Stimulated activated memory B cell treated with anti-CD40 and anti-IgM and Interleukin-4, amounts not matched to agents 10 μg/mL and 1 μg/mL and 100 μg/mL, for 72 hours (primary cell): Measurements from ENCODE around the gene CLDN16.

Experiments
- ATAC-seq: fragments of 150-1000 bp; cut with Tn5 transposase; 2 replicates; pipeline ENCODE4 v1.10.0; 2021
- H3K27ac Mint-ChIP-seq: one replicate; pipeline ENCODE4 v1.8.0; 2022; ENCODE audit warnings: mild to moderate bottlenecking, mixed read lengths
- H3K27me3 Mint-ChIP-seq: one replicate; pipeline ENCODE4 v1.8.0; 2022; ENCODE audit warnings: mixed read lengths
- H3K36me3 Mint-ChIP-seq: one replicate; pipeline ENCODE4 v1.8.0; 2022; ENCODE audit warnings: mixed read lengths
- H3K4me1 Mint-ChIP-seq: one replicate; pipeline ENCODE4 v1.8.0; 2022; ENCODE audit warnings: mixed read lengths
- H3K4me3 Mint-ChIP-seq: one replicate; pipeline ENCODE4 v1.8.0; 2022; ENCODE audit warnings: mild to moderate bottlenecking, moderate library complexity, mixed read lengths
- H3K9me3 Mint-ChIP-seq: one replicate; pipeline ENCODE4 v1.8.0; 2022; ENCODE audit warnings: mixed read lengths

Gene CLDN16

DNA sequence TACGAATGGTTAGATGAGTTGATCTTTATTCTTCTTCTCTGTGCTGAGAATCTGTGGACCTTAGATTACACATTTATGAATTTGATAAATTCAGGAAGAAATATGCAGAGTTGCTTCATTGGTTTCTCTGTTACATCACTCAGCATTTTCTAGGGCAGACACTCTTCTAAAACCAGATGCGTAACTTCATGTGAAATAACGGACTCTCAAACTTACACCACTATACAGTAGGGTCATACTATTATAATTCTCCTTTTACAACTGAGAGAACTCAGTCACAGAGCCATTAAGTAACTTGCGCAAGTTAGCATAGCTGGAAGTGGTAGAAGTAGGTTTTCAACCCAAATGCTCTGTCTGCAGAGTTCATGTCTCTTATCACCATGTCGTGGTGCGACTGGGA lies 56.0 kb downstream of the CLDN16 start:
- Mint-ChIP-seq H3K27ac (no peak overlapping the region), H3K4me3 (no peak overlapping the region), H3K27me3 (peaks cover 10% of the 10 kb centered on the region), H3K4me1 (no peaks in the 10 kb centered on the region), H3K36me3 (no peaks in the 10 kb centered on the region), H3K9me3 (no peaks in the 10 kb centered on the region)
- ATAC-seq, result no peak

DNA sequence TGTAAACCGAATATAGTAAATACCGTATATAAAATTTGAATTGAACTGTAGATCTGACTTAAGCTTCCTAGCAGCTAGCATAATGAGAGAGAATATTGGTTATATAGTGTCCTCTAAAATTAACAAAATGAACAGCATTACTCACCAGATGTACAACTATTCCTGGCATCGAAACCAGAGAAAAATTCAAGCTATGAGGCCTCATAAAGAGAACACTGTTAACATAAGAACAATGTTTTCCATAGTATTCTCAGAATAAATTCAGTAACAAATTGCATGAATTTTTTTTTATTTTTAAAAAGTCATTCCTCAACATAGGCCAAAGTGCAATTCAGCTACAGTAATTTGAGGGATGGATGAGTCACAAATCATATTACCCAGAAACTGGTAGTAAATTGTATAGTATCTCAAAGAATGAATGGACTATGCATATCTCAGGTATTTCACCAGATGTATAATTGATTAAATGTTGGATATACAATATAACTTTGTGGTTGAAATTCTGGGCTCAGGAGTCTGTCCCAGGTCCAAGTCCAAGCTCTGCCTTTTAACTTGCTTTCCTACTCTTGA lies 56.7 kb downstream of the CLDN16 start:
- no peaks in the 10 kb centered on the region for H3K9me3 Mint-ChIP-seq
- peaks cover 10% of the 10 kb centered on the region for H3K27me3 Mint-ChIP-seq
- no peak overlapping the region for H3K4me3 Mint-ChIP-seq
- H3K36me3 Mint-ChIP-seq, result no peaks in the 10 kb centered on the region
- no peak overlapping the region for H3K27ac Mint-ChIP-seq
- no peak for ATAC-seq
- H3K4me1 Mint-ChIP-seq, result no peaks in the 10 kb centered on the region

DNA sequence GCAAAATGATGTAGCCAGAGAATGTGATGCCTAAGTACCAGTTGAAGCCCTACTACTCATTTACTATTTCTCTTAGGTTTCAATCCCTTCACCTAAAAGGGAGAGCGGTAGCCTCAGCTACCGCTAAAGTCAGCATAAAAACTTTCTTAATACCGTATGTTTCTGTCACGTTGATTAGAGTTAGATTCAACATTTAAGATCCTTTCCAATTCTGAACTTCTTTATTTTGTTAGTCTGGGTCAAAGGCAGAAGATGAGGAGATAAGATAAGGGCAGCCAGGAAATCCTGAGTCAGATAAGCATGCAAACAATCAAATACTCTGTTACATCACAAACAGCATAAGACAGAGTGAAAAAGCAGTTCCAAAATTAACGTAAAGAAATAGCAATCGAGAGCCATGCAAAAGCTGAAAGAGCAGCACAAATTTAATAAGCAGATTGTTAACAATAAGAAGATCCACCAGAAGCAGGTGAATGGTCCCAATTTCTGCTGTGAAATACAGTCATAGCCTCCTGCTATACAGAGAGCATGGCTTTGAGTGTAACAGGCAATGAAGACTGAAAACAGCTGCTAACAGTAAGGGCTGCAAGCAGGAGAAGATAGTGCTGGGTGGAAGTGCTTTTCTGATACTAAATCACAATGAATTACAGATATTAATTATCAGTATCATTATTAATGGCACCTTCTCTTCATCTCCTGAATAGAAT lies 58.8 kb downstream of the CLDN16 start:
- Mint-ChIP-seq H3K4me3 (no peak overlapping the region), H3K27me3 (peaks cover 10% of the 10 kb centered on the region), H3K27ac (no peak overlapping the region), H3K4me1 (no peaks in the 10 kb centered on the region), H3K36me3 (no peaks in the 10 kb centered on the region), H3K9me3 (no peaks in the 10 kb centered on the region)
- no peak for ATAC-seq

DNA sequence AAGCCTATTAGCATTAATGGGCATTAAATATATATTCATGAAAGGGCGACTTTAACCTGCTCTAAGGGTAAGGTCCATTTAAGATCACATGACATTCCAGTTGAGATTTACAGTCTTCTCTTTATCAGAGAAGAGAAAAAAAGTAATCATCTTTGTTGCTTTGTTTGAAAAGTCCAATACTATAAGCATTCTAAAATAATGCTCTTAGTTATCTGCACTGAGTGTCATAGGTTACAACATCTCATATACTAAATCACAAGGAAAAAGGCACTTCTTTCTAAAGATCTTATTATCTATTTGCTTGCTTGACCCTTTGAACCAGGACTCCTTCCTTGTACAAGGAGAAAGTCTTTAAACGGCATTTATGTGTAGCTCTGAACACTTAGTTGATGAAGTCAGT lies 60.3 kb downstream of the CLDN16 start:
- H3K36me3 Mint-ChIP-seq, result no peaks in the 10 kb centered on the region
- H3K4me3 Mint-ChIP-seq, result no peak overlapping the region
- ATAC-seq, result no peak
- no peaks in the 10 kb centered on the region for H3K9me3 Mint-ChIP-seq
- H3K4me1 Mint-ChIP-seq, result no peaks in the 10 kb centered on the region
- H3K27me3 Mint-ChIP-seq, result peaks cover 10% of the 10 kb centered on the region
- no peak overlapping the region for H3K27ac Mint-ChIP-seq

DNA sequence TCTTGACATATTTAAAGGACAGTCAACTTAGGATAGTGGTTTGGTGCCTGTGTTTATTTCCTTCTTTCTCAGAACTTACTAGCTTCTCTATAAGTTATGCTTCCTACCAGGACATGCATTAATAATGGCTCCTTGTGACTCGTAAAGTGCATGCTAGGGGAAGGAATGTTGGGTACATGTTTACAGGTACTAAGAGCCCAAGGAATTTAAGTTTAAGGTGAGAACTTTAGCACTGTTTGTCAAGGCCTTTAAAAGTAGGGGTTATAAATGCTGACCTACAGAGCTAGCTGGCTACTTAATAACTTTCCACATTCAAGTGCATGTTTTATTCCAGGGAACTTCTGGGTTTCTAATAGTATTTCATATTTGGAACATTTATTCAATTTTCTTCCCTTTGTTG lies 61.8 kb downstream of the CLDN16 start, which contains the start of gene TMEM207:
Gene TMEM207 (minus strand): TSS at position 101 of the 400 bp plus-strand sequence. CDS start 92 bp downstream, at position 9.
- H3K9me3 Mint-ChIP-seq, result no peaks in the 10 kb centered on the region
- peaks cover 10% of the 10 kb centered on the region for H3K27me3 Mint-ChIP-seq
- H3K27ac Mint-ChIP-seq, result no peak within 1 kb of the TSS
- no peaks in the 10 kb centered on the region for H3K4me1 Mint-ChIP-seq
- H3K36me3 Mint-ChIP-seq, result no peaks in the 10 kb centered on the region
- H3K4me3 Mint-ChIP-seq, result no peak within 1 kb of the TSS
- ATAC-seq, result no peak

DNA sequence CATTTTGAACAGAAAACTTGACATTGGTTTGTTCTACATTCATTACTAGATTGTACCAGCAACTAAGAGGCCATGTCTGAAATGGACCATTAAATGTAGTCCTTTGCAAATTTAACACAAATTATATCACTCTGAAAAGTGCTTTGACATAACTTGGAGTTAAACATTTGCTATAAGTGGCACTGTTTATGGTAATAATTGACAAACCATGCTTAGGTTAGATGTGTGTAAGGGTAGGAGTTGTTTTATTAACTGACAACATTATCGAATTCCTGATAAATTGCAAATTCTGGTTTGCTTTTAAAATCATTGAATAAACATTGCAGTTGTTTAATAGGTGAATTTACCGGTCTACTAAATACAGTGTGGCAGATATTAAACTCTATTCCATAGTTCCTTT lies 67.9 kb downstream of the CLDN16 start:
- Mint-ChIP-seq H3K4me1 (no peaks in the 10 kb centered on the region), H3K4me3 (no peak overlapping the region), H3K9me3 (no peaks in the 10 kb centered on the region), H3K27me3 (no peaks in the 10 kb centered on the region), H3K36me3 (no peaks in the 10 kb centered on the region), H3K27ac (no peak overlapping the region)
- ATAC-seq, result no peak

DNA sequence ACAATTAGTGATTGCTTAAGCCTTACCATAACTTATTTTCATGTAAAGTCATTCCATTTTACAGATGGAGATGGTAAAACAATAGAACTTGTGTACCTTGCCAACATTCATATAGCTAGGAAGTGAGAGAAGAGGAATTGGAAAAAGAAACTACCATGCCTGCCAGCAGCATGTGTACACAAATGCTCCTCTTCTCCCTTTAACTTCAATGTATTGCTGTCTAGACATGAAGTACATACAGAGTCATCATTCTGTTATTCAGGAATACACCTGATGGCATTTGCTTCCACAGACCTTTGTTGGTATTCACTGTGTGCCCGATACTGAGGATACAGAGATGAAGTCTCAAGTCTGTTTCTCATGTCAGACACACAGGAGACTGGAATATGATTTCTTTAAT lies 68.8 kb downstream of the CLDN16 start:
- Mint-ChIP-seq H3K9me3 (no peaks in the 10 kb centered on the region), H3K4me3 (no peak overlapping the region), H3K36me3 (no peaks in the 10 kb centered on the region), H3K27me3 (no peaks in the 10 kb centered on the region), H3K4me1 (no peaks in the 10 kb centered on the region), H3K27ac (no peak overlapping the region)
- no peak for ATAC-seq

DNA sequence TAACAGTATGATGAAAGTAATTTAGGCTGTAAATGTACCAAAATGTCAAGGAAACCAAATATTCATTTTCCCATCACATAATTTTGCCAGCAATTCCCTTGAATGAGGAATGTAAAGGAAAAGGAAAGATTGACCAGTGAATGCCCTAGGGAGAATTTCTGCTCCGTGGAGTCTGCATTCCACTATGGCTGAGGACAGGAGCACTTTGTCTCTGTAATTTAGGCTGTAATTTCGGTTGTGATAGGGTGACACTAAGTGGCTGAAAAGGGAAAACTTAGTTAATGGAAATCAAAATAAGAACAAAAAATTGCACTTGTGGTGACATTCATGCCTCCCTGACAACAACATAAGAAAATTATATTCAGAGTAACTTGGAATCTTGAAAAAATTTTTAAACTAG lies 70.1 kb downstream of the CLDN16 start:
- Mint-ChIP-seq H3K27ac (no peak overlapping the region), H3K9me3 (no peaks in the 10 kb centered on the region), H3K4me1 (no peaks in the 10 kb centered on the region), H3K27me3 (no peaks in the 10 kb centered on the region), H3K4me3 (no peak overlapping the region), H3K36me3 (no peaks in the 10 kb centered on the region)
- no peak for ATAC-seq
